ENCODE data around the gene VASH2.
"Not testable (repeated sequence)": the region's sequence is repeated elsewhere in the genome, so short reads cannot be mapped to it uniquely, and the experiment has no call there.

Gene VASH2

GRCh38 chr1:212950243-212951125 is at the start of gene VASH2:
VASH2 (plus strand) TSS chr1:212950541; CDS start chr1:212951543, 1,002 bp downstream.
- no peak for DNase-seq (ENCODE audit: low read depth)
- peak within 1 kb of the TSS; percentile 56 for H3K4me3 ChIP-seq (ENCODE audit: control insufficient read depth, low read depth, low read length)
- TF ChIP-seq CTCF (IDR thresholded peaks at IDR 0.05; ENCODE audit: control insufficient read depth, insufficient read depth, low read depth, low read length, missing control alignments), result no peak

DNA sequence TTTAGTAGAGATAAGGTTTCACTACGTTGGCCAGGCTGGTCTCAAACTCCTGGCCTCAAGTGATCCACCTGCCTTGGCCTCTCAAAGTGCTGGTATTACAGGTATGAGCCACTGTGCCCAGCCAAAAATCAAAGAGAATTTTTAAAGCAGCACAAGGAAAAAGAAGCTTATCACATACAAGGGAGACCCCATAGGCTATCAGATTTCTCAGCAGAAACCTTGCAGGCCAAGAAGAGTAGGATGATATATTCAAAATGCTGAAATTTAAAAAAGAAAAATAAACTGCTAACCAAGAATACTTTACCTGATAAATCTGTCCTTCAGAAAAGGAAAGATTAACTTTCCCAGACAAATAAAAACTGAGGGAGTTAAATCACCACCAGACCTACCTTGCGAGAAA is 49.1 kb upstream of the VASH2 start:
- no peak for DNase-seq (ENCODE audit: low read depth)
- no peak overlapping the region for H3K4me3 ChIP-seq (ENCODE audit: control insufficient read depth, low read depth, low read length)
- no peak for TF ChIP-seq CTCF (IDR thresholded peaks at IDR 0.05; ENCODE audit: control insufficient read depth, insufficient read depth, low read depth, low read length, missing control alignments)

DNA sequence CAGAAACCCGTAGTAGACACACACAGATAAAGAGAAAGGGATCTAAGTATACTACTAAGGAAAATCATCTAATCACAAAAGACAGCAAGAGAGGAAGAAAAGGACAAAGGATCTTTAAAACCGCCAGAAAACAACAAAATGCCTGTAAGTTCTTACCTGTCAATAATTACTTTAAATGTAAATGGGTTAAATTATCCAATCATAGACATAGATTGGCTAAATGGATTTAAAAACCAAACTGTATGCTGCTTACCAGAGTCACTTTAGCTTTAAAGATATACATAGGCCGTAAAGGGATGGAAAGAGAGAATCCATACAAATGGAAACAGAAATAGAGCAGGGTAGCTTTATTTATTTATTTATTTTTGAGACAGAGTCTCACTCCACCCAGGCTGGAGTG is 48.3 kb upstream of the VASH2 start:
- no peak for TF ChIP-seq CTCF (IDR thresholded peaks at IDR 0.05; ENCODE audit: control insufficient read depth, insufficient read depth, low read depth, low read length, missing control alignments)

GRCh38 chr1:212903664-212904063 is 46.7 kb upstream of the VASH2 start:
- no peak overlapping the region for H3K4me3 ChIP-seq (ENCODE audit: control insufficient read depth, low read depth, low read length)
- no peak for DNase-seq (ENCODE audit: low read depth)
- no peak for TF ChIP-seq CTCF (IDR thresholded peaks at IDR 0.05; ENCODE audit: control insufficient read depth, insufficient read depth, low read depth, low read length, missing control alignments)

More for the DNA sequence above, 48.3 kb upstream of the VASH2 start:
- no peak overlapping the region for H3K4me3 ChIP-seq (ENCODE audit: control insufficient read depth, low read depth, low read length)
- no peak for DNase-seq (ENCODE audit: low read depth)

GRCh38 chr1:212908071-212908470 is 42.3 kb upstream of the VASH2 start:
- not testable (repeated sequence) for H3K4me3 ChIP-seq (ENCODE audit: control insufficient read depth, low read depth, low read length); DNase-seq (ENCODE audit: low read depth)

DNA sequence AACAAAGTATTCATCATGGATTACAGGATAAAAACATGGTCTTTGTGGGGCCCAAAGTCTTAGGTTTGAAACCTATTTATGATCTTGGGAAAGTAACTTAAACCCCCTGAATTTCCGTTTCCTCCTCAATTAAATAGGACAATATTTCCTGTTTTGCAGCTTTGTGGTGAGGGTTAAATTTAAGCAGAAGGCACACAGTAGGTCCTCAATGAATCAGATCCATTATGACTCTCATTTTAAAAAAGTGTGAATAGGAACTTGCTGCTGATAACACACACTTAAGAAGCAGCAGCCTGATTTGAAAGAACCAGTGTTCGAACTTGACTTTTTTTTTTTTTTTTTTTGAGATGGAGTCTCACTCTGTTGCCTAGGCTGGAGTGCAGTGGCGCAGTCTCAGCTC is 41.4 kb upstream of the VASH2 start:
- DNase-seq (ENCODE audit: low read depth), result no peak
- no peak overlapping the region for H3K4me3 ChIP-seq (ENCODE audit: control insufficient read depth, low read depth, low read length)
- no peak for TF ChIP-seq CTCF (IDR thresholded peaks at IDR 0.05; ENCODE audit: control insufficient read depth, insufficient read depth, low read depth, low read length, missing control alignments)

GRCh38 chr1:212909652-212910063 is 40.7 kb upstream of the VASH2 start:
- no peak overlapping the region for H3K4me3 ChIP-seq (ENCODE audit: control insufficient read depth, low read depth, low read length)
- no peak for DNase-seq (ENCODE audit: low read depth)
- TF ChIP-seq CTCF (IDR thresholded peaks at IDR 0.05; ENCODE audit: control insufficient read depth, insufficient read depth, low read depth, low read length, missing control alignments), result no peak

GRCh38 chr1:212910213-212910612 is 40.1 kb upstream of the VASH2 start:
- DNase-seq (ENCODE audit: low read depth); H3K4me3 ChIP-seq (ENCODE audit: control insufficient read depth, low read depth, low read length): not testable (repeated sequence)

GRCh38 chr1:212913638-212914037 is 36.7 kb upstream of the VASH2 start:
- not testable (repeated sequence) for DNase-seq (ENCODE audit: low read depth); H3K4me3 ChIP-seq (ENCODE audit: control insufficient read depth, low read depth, low read length)

DNA sequence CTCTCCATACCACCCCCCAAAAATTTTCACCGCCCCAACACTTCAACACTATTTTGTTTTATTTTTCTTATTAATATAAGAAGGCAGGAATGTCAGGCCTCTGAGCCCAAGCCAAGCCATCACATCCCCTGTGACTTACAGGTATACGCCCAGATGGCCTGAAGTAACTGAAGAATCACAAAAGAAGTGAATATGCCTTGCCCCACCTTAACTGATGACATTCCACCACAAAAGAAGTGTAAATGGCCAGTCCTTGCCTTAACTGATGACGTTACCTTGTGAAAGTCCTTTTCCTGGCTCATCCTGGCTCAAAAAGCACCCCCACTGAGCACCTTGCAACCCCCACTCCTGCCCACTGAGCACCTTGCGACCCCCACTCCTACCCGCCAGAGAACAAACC is 36.2 kb upstream of the VASH2 start:
- H3K4me3 ChIP-seq (ENCODE audit: control insufficient read depth, low read depth, low read length); DNase-seq (ENCODE audit: low read depth): not testable (repeated sequence)
